ENCODE data around the gene TBX3.
A peak's percentile ranks its signal among the peaks of the same experiment; 100 is the strongest.
"Not testable (repeated sequence)": the region's sequence is repeated elsewhere in the genome, so short reads cannot be mapped to it uniquely, and the experiment has no call there.

Gene TBX3

DNA sequence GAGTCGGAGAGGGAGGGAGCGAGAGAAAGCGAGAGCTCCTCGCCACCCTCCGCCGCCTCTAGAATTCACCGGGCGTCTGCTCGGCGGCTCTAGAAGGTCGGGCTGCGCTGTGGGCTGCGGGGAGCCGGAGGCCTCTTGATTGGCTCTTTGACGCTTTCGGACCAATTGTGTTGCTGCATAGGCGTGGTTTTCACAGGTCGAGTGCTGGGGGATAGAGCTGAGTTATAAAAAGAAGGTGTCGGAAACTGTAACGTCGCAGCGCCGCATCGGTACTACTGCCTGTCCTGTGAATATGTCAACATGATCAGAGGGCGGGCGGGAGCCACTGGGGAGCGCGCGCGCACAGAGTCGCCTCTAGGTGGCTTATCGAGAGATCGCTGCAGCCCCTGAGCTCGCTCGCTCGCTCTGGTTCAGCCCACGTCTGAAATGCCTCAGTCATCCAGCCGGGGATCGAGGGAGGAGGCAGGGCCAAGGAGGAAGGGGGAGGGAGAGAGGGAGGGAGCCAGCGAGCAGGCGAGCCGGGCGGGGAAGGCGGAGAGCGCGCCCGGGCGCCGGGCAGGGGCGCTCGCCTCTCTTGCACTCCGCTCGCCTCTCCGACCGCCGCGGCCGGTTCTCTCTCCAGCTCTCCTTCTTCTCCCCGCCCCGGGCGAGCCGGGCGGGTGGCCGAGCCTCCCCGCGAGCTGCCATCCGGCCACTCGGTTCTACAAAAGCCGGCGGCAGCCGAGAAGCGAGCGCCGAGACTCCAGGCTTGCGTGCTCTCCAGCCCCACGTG, at the start of gene TBX3:
Gene TBX3 (minus strand): TSS at position 78 of the 772 bp plus-strand sequence. CDS start 975 bp downstream, outside the sequence.
- DNase-seq: no peak

DNA sequence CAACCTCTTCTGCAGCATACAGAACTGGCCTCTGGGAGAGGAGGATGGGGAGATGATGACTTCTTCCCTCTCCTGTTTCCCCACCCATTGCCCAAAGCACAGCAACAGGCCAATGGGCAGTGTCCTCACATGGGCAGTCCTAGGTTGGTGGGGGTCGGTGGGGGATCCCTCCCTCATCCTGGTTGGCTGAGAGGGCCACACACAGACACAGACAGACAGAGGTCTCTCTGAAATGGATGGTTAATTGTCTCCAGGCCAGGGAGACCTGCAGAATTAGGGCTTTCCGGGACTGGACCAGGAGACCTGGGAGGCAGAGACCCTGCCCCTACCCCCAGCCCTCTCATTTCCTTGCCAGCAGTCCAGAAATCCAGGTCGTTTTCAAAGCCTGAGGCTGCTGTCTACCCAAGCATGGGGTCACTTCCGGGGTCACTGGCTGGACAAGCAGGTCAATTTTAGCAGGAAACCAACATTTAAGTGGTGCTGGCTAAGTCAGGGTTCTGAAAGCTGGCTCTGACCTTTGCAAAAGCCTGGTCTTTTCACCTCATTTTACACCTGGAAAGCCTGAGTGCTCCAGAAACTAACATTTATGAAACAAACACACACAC, 48.6 kb upstream of the TBX3 start:
- DNase-seq: no peak

DNA sequence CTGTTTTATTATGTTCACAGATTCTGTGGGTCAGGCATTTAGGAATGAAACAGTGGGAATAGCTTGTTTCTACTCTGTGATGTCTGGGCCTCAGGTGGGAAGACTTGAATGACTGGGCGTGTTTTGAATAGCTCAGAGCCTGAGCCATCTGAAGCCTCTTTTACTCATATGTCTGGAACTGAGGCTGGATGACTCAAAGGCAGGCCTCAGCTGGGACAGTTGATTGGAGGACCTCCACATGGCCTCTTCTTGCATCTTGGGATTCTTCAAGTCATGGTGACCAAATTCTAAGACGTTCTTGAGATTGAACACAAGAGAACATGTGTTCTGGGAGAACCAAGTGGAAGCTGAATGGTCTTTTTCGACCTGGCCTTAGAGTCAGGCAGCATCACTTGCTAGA, 45.8 kb upstream of the TBX3 start:
- DNase-seq: no peak

- no peak for DNase-seq
These were observed 42.2 kb upstream of the TBX3 start for GRCh38 chr12:114726092-114726710.

DNA sequence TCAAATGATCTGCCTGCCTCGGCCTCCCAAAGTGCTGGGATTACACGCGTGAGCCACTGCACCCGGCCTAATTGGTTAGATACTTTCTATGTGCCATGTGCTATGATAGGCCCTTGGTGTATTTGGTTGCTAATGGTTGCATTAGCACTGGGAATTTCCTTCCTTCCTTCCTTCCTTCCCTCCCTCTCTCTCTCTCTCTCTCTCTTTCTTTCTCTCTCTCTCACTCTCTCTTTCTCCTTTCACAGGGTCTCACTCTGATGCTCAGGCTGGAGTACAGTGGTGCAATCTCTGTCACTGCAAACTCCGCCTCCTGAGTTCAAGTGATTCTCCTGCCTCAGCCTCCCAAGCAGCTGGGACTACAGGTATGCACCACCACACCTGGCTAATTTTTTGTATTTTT, 38.2 kb upstream of the TBX3 start:
- not testable (repeated sequence) for DNase-seq

GRCh38 chr12:114721266-114721665, 37.3 kb upstream of the TBX3 start:
- DNase-seq: no peak

- DNase-seq: no peak
These were observed 29.7 kb upstream of the TBX3 start for GRCh38 chr12:114713466-114714215.

DNA sequence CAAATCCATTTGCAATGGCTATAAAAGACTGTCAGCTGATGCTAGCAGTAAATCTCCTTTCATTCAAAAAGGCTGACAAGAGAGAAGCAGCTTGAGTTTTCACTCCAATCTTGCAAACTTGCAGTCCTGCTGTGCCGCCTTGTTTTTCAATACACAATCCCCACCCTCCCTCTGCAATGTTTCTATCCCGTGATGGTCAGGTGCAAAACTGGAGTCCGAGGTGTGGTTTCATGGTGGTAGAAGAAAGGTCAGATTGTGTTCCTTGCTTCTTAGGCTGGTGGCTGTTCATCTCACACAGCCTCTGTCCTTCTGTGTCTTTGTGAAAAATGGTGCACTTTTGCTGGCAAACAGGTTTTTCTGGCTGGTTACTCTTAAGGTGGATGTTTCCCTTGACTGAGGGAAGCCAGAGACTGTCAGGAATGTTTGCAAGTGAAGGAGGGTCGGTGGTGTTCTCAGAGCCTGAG, 27.7 kb upstream of the TBX3 start:
- DNase-seq: no peak

DNA sequence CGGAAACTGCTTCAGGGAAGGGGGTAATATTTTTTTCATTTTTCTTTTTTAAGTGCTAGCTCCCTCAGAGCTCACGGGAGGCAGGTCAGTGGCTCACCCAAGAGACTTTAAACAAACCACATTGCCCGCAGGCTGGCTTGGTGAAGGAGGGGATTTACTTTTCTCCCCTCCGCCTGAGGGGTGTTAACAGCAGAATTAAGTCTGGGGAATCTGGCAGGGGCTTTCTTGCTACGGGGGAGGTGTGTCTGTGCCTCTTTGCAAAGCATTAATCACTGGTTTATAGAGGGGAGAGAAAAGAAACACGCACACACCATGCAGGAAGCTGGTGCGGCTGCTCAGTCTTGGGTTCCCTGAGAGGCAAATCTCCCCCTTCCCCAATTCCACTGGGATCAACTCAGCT, 26.2 kb upstream of the TBX3 start:
- no peak for DNase-seq

GRCh38 chr12:114709112-114709511, 25.1 kb upstream of the TBX3 start:
- DNase-seq: no peak

- DNase-seq: not testable (repeated sequence)
These were observed 24.6 kb upstream of the TBX3 start for GRCh38 chr12:114708598-114708997.

GRCh38 chr12:114704096-114704495, 20.1 kb upstream of the TBX3 start:
- DNase-seq: no peak

GRCh38 chr12:114703060-114703493, 19.1 kb upstream of the TBX3 start:
- peak; percentile 33 for DNase-seq

GRCh38 chr12:114702462-114702861, 18.5 kb upstream of the TBX3 start:
- DNase-seq: no peak

DNA sequence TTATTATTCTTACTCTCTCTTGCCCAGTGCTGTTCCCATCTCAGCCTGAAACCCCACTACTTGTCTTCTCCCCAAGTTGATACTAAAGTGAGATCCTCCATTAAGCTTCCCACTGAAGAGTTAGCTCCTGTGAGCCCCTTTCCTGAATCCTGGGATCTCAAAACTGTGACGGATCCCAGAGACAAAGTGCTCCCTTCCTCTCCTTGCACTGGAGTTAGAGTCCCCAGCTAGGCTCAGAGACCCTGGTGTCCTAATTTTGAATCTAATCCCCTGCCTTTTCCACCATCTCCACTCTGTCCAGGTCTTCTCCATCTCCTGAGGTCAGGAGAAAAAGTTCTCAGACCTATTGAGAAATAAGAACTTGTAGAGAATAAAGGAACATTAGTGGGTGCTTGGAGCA, 17.6 kb upstream of the TBX3 start:
- DNase-seq: no peak

GRCh38 chr12:114701104-114701414, 17.1 kb upstream of the TBX3 start:
- no peak for DNase-seq

GRCh38 chr12:114700392-114701103, 16.6 kb upstream of the TBX3 start:
- DNase-seq: no peak

GRCh38 chr12:114698566-114699163, 14.7 kb upstream of the TBX3 start:
- DNase-seq: peak; percentile 35

DNA sequence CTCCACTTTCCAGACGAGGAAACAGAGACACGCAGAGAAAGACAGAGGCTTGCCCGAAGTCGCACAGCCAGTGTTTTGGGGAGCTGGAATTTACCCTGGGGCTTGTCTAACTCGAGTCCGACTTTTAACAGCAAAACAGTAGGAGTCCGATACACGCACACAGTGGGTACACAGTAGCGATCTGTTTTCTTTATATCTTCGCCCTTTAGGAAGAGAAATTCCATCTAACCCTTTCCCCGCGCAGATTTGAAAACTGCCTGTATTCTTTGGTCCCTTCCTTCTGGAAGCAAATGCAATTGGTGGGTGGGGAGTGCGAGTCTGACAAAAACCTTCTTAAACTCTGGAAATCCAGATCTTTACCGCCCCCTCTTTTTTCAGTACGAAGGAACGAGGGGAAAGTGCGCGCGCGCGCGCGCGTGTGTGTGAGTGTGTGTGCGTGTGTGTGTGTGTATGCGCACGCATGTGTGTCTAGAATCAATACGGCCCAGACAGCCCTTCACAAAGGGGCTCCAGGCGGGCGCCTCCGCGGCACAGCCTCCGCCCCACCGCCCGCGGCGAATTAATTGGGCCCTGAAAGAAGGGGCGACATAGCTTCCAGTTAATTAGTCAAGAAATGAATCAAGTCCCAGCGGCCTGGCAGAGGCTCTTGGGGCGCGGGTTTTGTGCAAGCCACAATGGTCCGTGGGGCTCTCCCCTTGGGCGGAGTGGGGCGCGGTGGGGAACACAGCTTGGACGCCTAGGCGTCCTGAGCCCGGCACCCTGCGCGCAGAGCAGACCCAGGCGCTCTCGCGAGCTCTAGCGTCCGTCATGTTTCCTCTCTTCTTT, 14.0 kb upstream of the TBX3 start:
- peak; percentile 87 for DNase-seq

DNA sequence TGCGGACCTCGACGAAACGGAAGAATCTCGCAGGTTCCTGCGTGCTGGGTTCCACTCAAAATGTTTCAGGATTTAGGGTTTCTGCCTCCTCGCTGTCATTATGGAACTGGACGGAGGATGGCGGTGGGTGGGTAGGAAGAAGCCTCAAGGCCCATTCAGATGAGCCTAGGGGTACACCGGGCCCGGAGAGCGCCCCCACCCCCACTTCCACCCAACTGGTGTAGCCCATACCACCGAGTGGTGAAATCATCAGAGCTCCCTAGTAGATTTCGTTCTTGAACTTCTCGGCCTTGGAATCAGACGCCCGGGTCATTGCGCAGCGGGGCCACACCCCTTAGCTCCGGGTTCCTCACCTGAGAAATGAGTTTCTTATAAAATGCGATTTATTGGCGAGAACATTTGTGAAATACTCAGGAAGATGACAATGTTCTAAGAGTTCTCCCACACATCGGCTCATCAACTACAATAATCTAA, 13.3 kb upstream of the TBX3 start:
- peak; percentile 66 for DNase-seq

Measured in eye (tissue), 1 donor.